IMR-90 (cell line): ENCODE data around the gene RPS3A. TPM values are rescaled to one million over a fixed set of nuclear protein-coding genes. Genes with fewer than 3 reads are reported as not detected.

ENCODE experiments used
- ATAC-seq: fragments of 200-7000 bp; cut with Tn5 transposase; 2 replicates; pipeline ENCODE4 v1.9.1; 2020; ENCODE audit warnings: low read depth, mild to moderate bottlenecking, moderate library complexity
- BruUV-seq: library from RNA; stranded (reverse); fragments of 400-500 nt; replicated peaks from 2 replicates; lab custom pipeline; 2021; lab: Mats Ljungman, UMichigan
- CTCF ChIA-PET: fragments of 300-600 bp; formaldehyde crosslinking; extraction: SDS; loops from one replicate; lab custom pipeline; 2021; ENCODE audit warnings: antibody characterized with exemption; lab: Yijun Ruan, JAX
- POLR2A ChIA-PET: fragments of 300-600 bp; sonication (Branson Sonifier 250); formaldehyde crosslinking; loops from one replicate; lab custom pipeline; 2022; ENCODE audit warnings: antibody characterized with exemption; ENCODE audit not compliant: unreplicated experiment; lab: Charles Lee
- DNase-seq: peaks from one replicate; pipeline ENCODE4 v3.0.0; 2013
- H2AFZ ChIP-seq: replicated peaks from 2 replicates; pipeline ENCODE3; 2013; ENCODE audit warnings: low read length, mild to moderate bottlenecking; ENCODE audit not compliant: poor library complexity
- H2AK5ac ChIP-seq: 2 replicates; pipeline ENCODE4 v1.6.1; 2013; ENCODE audit warnings: low read depth, low read length, inconsistent platforms
- H2AK9ac ChIP-seq: replicated peaks from 2 replicates; pipeline ENCODE3; 2013; ENCODE audit warnings: mild to moderate bottlenecking, low read depth, low read length, moderate library complexity; ENCODE audit not compliant: poor library complexity
- H2BK120ac ChIP-seq: 2 replicates; pipeline ENCODE4 v1.6.1; 2013; ENCODE audit warnings: low read depth, low read length, inconsistent platforms
- H2BK15ac ChIP-seq: 3 replicates; pipeline ENCODE4 v1.6.1; 2013; ENCODE audit warnings: low read depth, low read length, inconsistent platforms
- H2BK20ac ChIP-seq: 2 replicates; pipeline ENCODE4 v1.6.1; 2013; ENCODE audit warnings: low read depth, mild to moderate bottlenecking, inconsistent platforms, low read length, moderate library complexity
- H2BK5ac ChIP-seq: 2 replicates; pipeline ENCODE4 v1.6.1; 2013; ENCODE audit warnings: mild to moderate bottlenecking, low read depth, low read length, inconsistent platforms; ENCODE audit not compliant: poor library complexity, severe bottlenecking
- H3K14ac ChIP-seq: replicated peaks from 2 replicates; pipeline ENCODE4 v1.6.1; 2013; ENCODE audit warnings: low read depth, low read length, inconsistent platforms
- H3K18ac ChIP-seq: 2 replicates; pipeline ENCODE4 v1.6.1; 2013; ENCODE audit warnings: low read depth, low read length, control low read depth
- H3K23ac ChIP-seq: 2 replicates; pipeline ENCODE4 v1.6.1; 2013; ENCODE audit warnings: low read depth, low read length, inconsistent platforms
- H3K27ac ChIP-seq: 2 replicates; pipeline ENCODE4 v1.5.1; 2013; ENCODE audit warnings: mild to moderate bottlenecking, control low read depth, low read length; ENCODE audit not compliant: insufficient read depth
- H3K27me3 ChIP-seq: 2 replicates; pipeline ENCODE4 v1.6.1; 2013; ENCODE audit warnings: low read length; ENCODE audit not compliant: control insufficient read depth, insufficient read depth
- H3K36me3 ChIP-seq: 2 replicates; pipeline ENCODE4 v1.6.1; 2013; ENCODE audit warnings: low read length, mixed read lengths; ENCODE audit not compliant: control insufficient read depth, insufficient read depth
- H3K4ac ChIP-seq: 2 replicates; pipeline ENCODE4 v1.6.1; 2013; ENCODE audit warnings: low read depth, low read length, inconsistent platforms
- H3K4me1 ChIP-seq: 2 replicates; pipeline ENCODE4 v1.6.1; 2013; ENCODE audit warnings: low read length, mixed read lengths; ENCODE audit not compliant: control insufficient read depth, insufficient read depth
- H3K4me2 ChIP-seq: 2 replicates; pipeline ENCODE4 v1.6.1; 2013; ENCODE audit warnings: low read depth, mild to moderate bottlenecking, control low read depth, low read length, moderate library complexity
- H3K4me3 ChIP-seq: 2 replicates; pipeline ENCODE4 v1.5.1; 2013; ENCODE audit warnings: low read depth, mild to moderate bottlenecking, control low read depth, low read length, moderate library complexity; ENCODE audit not compliant: insufficient read depth
- H3K56ac ChIP-seq: 2 replicates; pipeline ENCODE4 v1.6.1; 2013; ENCODE audit warnings: low read length, inconsistent platforms; ENCODE audit not compliant: insufficient read depth; ENCODE audit errors: extremely low read depth
- H3K79me1 ChIP-seq, 2 experiments: 2 replicates each; pipeline ENCODE4 v1.6.1; 2013; ENCODE audit warnings: low read length in 2 of 2, inconsistent platforms in 1 of 2, low read depth in 1 of 2
- H3K9ac ChIP-seq: 2 replicates; pipeline ENCODE4 v1.6.1; 2013; ENCODE audit warnings: low read depth, low read length, control low read depth
- H3K9me1 ChIP-seq: 2 replicates; pipeline ENCODE4 v1.6.1; 2013; ENCODE audit warnings: low read length, inconsistent platforms; ENCODE audit not compliant: insufficient read depth
- H3K9me3 ChIP-seq: 2 replicates; pipeline ENCODE4 v1.6.1; 2013; ENCODE audit warnings: low read length; ENCODE audit not compliant: control insufficient read depth, insufficient read depth
- H4K20me1 ChIP-seq: 2 replicates; pipeline ENCODE4 v1.6.1; 2013; ENCODE audit warnings: low read length, inconsistent platforms; ENCODE audit not compliant: insufficient read depth
- H4K5ac ChIP-seq: 2 replicates; pipeline ENCODE4 v1.6.1; 2013; ENCODE audit warnings: mild to moderate bottlenecking, low read depth, low read length, control low read depth
- H4K8ac ChIP-seq, 2 experiments: 2 replicates each; pipeline ENCODE4 v1.6.1; 2013; ENCODE audit warnings: low read depth in 2 of 2, low read length in 2 of 2, control low read depth in 1 of 2, inconsistent platforms in 1 of 2
- H4K91ac ChIP-seq: 2 replicates; pipeline ENCODE4 v1.6.1; 2013; ENCODE audit warnings: low read depth, low read length, inconsistent platforms; ENCODE audit not compliant: insufficient read depth
- CEBPB ChIP-seq: IDR thresholded peaks from 2 replicates; pipeline ENCODE4 v1.6.1; 2012; ENCODE audit warnings: low read depth, low read length, improper control_type of control experiment
- MAFK ChIP-seq: IDR thresholded peaks from 2 replicates; pipeline ENCODE4 v1.6.1; 2012; ENCODE audit warnings: low read depth, low read length, improper control_type of control experiment
- WGBS, 2 experiments: methylation state at CpG; one replicate each; pipeline versions ENCODE4 v1.1.5 to v1.1.7; 2013; ENCODE audit warnings: missing lambda C conversion rate in 2 of 2; ENCODE audit not compliant: insufficient read length in 1 of 2; ENCODE audit errors: extremely low coverage in 2 of 2; 5-methylcytosine and 5-hydroxymethylcytosine counted together
- dilution Hi-C: fragments of 300-500 bp; cut with HindIII; formaldehyde crosslinking; loops from one replicate; pipeline ENCODE4 v1.14.3; 2018; ENCODE audit warnings: low sequenced_read_pairs; ENCODE audit not compliant: unreplicated experiment
- in situ Hi-C: fragments of 300-500 bp; cut with MboI; formaldehyde crosslinking; loops from 3 replicates; pipeline ENCODE4 v1.14.3; 2019; ENCODE audit warnings: low sequenced_read_pairs, inconsistent platforms, mixed read lengths
- intact Hi-C: fragments of 100-400 bp; cut with micrococcal nuclease; formaldehyde crosslinking; loops from 2 replicates; pipeline ENCODE4 v1.10.0; 2022
- polyA plus RNA-seq, 3 experiments: library from polyadenylated mRNA; depleted of rRNA; stranded (reverse); fragments of >200 nt; gene quantifications; 2 replicates each; pipeline ENCODE4 v1.2.3, GENCODE V29; 2012; ENCODE audit warnings: low replicate concordance in 1 of 3
- total RNA-seq: library from RNA; depleted of rRNA; stranded (reverse); fragments of >200 nt; gene quantifications from 2 replicates; pipeline ENCODE4 v1.2.3, GENCODE V29; 2012
- TF ChIP-seq, protein P1 (sequence below): fragments of 150-350 bp; IDR thresholded peaks from 2 replicates; pipeline ENCODE4 v1.6.1; 2017; ENCODE audit warnings: mild to moderate bottlenecking, antibody characterized with exemption, low read length, low read depth

RPS3A gene
- total and polyA plus RNA-seq, 2 of the 4 experiments (the other 2 are of a cell fraction), result 1,618 to 1,729 TPM

DNA sequence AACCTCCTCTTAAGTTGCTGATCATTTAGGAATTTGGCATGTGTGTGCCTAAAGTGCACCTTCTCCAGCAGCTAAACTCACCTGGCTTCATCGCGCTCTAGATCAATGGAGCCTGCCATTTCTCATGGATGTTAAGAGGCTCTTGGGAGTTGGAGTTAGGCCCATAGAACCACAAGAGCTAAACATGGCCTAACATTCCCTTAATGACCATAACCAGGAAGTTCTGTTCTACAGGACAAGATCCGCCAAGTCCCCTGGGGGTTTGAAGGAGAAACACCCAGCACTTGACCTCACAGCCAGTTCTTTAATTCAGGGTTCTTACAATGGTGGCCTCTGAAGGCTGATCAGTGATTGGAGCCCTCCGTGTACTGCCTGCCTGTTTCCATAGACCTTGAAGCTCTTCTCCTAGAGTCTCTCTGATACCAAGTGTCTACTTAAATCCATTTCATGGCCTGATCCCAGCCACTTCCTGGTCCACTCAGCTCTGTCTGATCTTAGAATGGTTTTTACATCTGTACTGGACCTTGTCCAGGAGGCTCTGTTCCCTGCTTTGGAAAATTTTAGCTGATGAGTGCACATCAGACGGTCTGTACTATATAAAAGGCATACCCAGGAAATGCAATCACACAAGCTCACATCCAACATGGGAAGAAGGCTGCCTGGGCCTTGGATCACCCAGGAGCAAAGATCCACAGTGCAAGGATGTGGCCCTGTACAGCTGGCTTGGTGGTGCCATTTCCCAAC is 45.1 kb downstream of the RPS3A start (continued):
- no peak for TF ChIP-seq MAFK

DNA sequence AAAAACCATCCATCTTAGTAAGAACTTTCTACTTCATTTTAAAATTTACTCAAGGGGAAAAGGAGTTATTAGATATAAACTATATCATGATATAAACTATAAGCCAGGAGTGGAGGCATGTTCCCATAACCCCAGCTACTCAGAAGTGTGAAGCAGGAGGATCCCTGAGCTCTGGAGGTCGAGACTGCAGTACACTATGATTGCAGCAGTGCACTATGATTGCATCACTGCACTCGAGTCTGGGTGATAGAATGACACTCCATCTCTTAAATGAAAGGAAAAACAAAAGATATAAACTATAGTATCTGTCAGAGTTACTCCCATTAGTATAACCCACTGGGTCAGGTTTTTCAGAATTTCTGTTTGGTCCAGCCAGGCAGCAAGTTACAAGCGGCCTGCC is 47.6 kb downstream of the RPS3A start:
- in situ Hi-C loops, result no loop called here

More for the DNA sequence above, 47.6 kb downstream of the RPS3A start:
- no peak overlapping the region for H3K4me2 ChIP-seq
- H4K20me1 ChIP-seq, result no peaks in the 10 kb centered on the region; the same call in 1 of the 2 replicates
- H3K18ac ChIP-seq, result no peak overlapping the region
- no CpG with 5 or more reads among the region's 3 CpGs for WGBS, 2 experiments
- no peak overlapping the region for H2BK15ac ChIP-seq
- CTCF ChIA-PET, result no interaction called here
- H2BK5ac ChIP-seq, result no peak overlapping the region
- no peak overlapping the region for H3K27ac ChIP-seq
- intact Hi-C loops, result no loop called here
- H3K27me3 ChIP-seq, result no peaks in the 10 kb centered on the region
- ATAC-seq (peak; percentile 53), DNase-seq (peak; percentile 26)
- H3K9me1 ChIP-seq, result peaks cover 2% of the 10 kb centered on the region; the same call in 1 of the 2 replicates
- no peak overlapping the region for H2BK20ac ChIP-seq
- no peaks in the 10 kb centered on the region for H3K4me1 ChIP-seq
- no peak overlapping the region for H3K4me3 ChIP-seq
- no peak overlapping the region for H3K14ac ChIP-seq
- BruUV-seq, result no TSS peak
- no peak overlapping the region for H3K56ac ChIP-seq
- H3K79me1 ChIP-seq, result no peaks in the 10 kb centered on the region
- TF ChIP-seq CEBPB, result peak; percentile 81
- TF ChIP-seq, protein P1, sequence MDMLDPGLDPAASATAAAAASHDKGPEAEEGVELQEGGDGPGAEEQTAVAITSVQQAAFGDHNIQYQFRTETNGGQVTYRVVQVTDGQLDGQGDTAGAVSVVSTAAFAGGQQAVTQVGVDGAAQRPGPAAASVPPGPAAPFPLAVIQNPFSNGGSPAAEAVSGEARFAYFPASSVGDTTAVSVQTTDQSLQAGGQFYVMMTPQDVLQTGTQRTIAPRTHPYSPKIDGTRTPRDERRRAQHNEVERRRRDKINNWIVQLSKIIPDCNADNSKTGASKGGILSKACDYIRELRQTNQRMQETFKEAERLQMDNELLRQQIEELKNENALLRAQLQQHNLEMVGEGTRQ, result no peak
- H4K5ac ChIP-seq, result no peak overlapping the region
- no peak overlapping the region for H4K91ac ChIP-seq
- H2BK120ac ChIP-seq, result no peak overlapping the region
- H3K9me3 ChIP-seq, result no peaks in the 10 kb centered on the region
- no peak overlapping the region for H2AK5ac ChIP-seq
- H3K36me3 ChIP-seq, result peaks cover 10% of the 10 kb centered on the region; the same call in 1 of the 2 replicates
- H2AK9ac ChIP-seq, result no peak overlapping the region
- POLR2A ChIA-PET, result no interaction called here
- H3K23ac ChIP-seq, result no peak overlapping the region
- no peak overlapping the region for H4K8ac ChIP-seq
- no peak overlapping the region for H2AFZ ChIP-seq
- H3K9ac ChIP-seq, result no peak overlapping the region
- dilution Hi-C loops, result no loop called here
- no peak overlapping the region for H3K4ac ChIP-seq
